ENCODE data around the gene GPLD1.

- TF ChIP-seq GATA3 (IDR thresholded peaks at IDR 0.05; ENCODE audit: low read depth, low read length): no peak
- no peak for TF ChIP-seq GATA2 (IDR thresholded peaks at IDR 0.05; ENCODE audit: low read depth, low read length)
These were observed 5.7 kb upstream of the GPLD1 start, which contains the start of gene ALDH5A1 for GRCh38 chr6:24494821-24495795.
